Stimulated activated CD4-positive, alpha-beta T cell treated with anti-CD3 and anti-CD28 coated beads, Interleukin-15, amount 100 ng/mL, for 48 hours (primary cell): ENCODE data around the gene QSOX2.

Experiments used
- DNase-seq, 2 donors: peaks; one replicate each; pipeline ENCODE4 v3.0.0-alpha.2; 2020; ENCODE audit warnings: low read depth in 2 of 2

Gene QSOX2

GRCh38 chr9:136223871-136224640 is 21.6 kb downstream of the QSOX2 start:
- no peak for DNase-seq

GRCh38 chr9:136222906-136223285 is 22.7 kb downstream of the QSOX2 start:
- DNase-seq, result no peak

GRCh38 chr9:136222166-136222905 is 23.3 kb downstream of the QSOX2 start:
- DNase-seq, result no peak

GRCh38 chr9:136220017-136220729 is 25.4 kb downstream of the QSOX2 start:
- no peak for DNase-seq

GRCh38 chr9:136219276-136219675 is 26.3 kb downstream of the QSOX2 start:
- DNase-seq, result no peak

- DNase-seq, result no peak
Observed at GRCh38 chr9:136218673-136219072, 26.9 kb downstream of the QSOX2 start.

GRCh38 chr9:136218271-136218670 is 27.3 kb downstream of the QSOX2 start:
- no peak for DNase-seq

GRCh38 chr9:136216541-136217244 is 28.9 kb downstream of the QSOX2 start:
- DNase-seq, result no peak

GRCh38 chr9:136213733-136214132 is 31.9 kb downstream of the QSOX2 start:
- DNase-seq, result no peak

GRCh38 chr9:136212345-136212950 is 33.2 kb downstream of the QSOX2 start:
- DNase-seq, result no peak

GRCh38 chr9:136211441-136212344 is 33.9 kb downstream of the QSOX2 start:
- DNase-seq, result no peak

GRCh38 chr9:136211006-136211405 is 34.6 kb downstream of the QSOX2 start:
- DNase-seq, result no peak

GRCh38 chr9:136210276-136210675 is 35.3 kb downstream of the QSOX2 start:
- no peak for DNase-seq

- DNase-seq, result no peak
Observed at GRCh38 chr9:136209786-136210185, 35.8 kb downstream of the QSOX2 start.

GRCh38 chr9:136209232-136209631 is 36.4 kb downstream of the QSOX2 start:
- no peak for DNase-seq

- no peak for DNase-seq
Observed at GRCh38 chr9:136208675-136209074, 36.9 kb downstream of the QSOX2 start.

- DNase-seq, result no peak
Observed at GRCh38 chr9:136207616-136208015, 38.0 kb downstream of the QSOX2 start.

GRCh38 chr9:136206602-136207275 is 38.9 kb downstream of the QSOX2 start:
- no peak for DNase-seq

GRCh38 chr9:136205707-136205992 is 40.0 kb downstream of the QSOX2 start:
- no peak for DNase-seq
